Suprapubic skin (tissue), 4 donors: Measurements from ENCODE around the gene ACAA1.

Experiments
- CTCF ChIP-seq, 2 donors: fragments of 200-600 bp in 1 of 2; fragments of 450-650 bp in 1 of 2; sonication (generic) in 1 of 2; IDR thresholded peaks; one replicate each; pipeline ENCODE4 v1.5.1; 2016 to 2019; ENCODE audit warnings: antibody characterized with exemption in 2 of 2, mild to moderate bottlenecking in 1 of 2, moderate library complexity in 1 of 2
- EP300 ChIP-seq: sonication (generic); formaldehyde crosslinking; IDR thresholded peaks from one replicate; pipeline ENCODE4 v1.6.1; 2017; ENCODE audit warnings: antibody characterized with exemption
- POLR2A ChIP-seq, 2 donors: fragments of 450-650 bp; IDR thresholded peaks; one replicate each; pipeline ENCODE4 v1.6.1; 2017; ENCODE audit warnings: antibody characterized with exemption in 2 of 2, mild to moderate bottlenecking in 2 of 2, moderate library complexity in 2 of 2
- POLR2AphosphoS5 ChIP-seq, 3 donors: sonication (generic); formaldehyde crosslinking; IDR thresholded peaks; one replicate each; pipeline ENCODE4 v1.6.1; 2017; ENCODE audit warnings: antibody characterized with exemption in 3 of 3

- TF ChIP-seq CTCF (IDR thresholded peaks at IDR 0.05) = no peak
- no peak for TF ChIP-seq POLR2A (IDR thresholded peaks at IDR 0.05)
- no peak for TF ChIP-seq POLR2AphosphoS5 (IDR thresholded peaks at IDR 0.05)
- no peak for TF ChIP-seq EP300
These were observed 41.1 kb downstream of the ACAA1 start for GRCh38 chr3:38095669-38096483.
